MCF 10A (cell line): ENCODE data around the gene VPS4A. TPM values are rescaled to one million over a fixed set of nuclear protein-coding genes. Genes with fewer than 3 reads are reported as not detected.
A peak's percentile ranks its signal among the peaks of the same experiment; 100 is the strongest.

Experiments used
- BruUV-seq: library from RNA; stranded (reverse); fragments of 400-500 nt; replicated peaks from 2 replicates; lab custom pipeline; 2021; lab: Mats Ljungman, UMichigan
- CTCF ChIA-PET: fragments of 300-600 bp; sonication (Branson Sonifier 250); formaldehyde crosslinking; extraction: SDS; loops from one replicate; lab custom pipeline; 2021; ENCODE audit warnings: antibody characterized with exemption, inconsistent platforms; lab: Yijun Ruan, JAX
- POLR2A ChIA-PET: fragments of 300-600, 350-650 bp; sonication (Branson Sonifier 250); formaldehyde crosslinking; extraction: SDS; loops from one replicate; lab custom pipeline; 2020; ENCODE audit warnings: antibody characterized with exemption, inconsistent platforms; lab: Yijun Ruan, JAX
- DNase-seq: peaks from one replicate; pipeline ENCODE4 v3.0.0-alpha.2; 2018; ENCODE audit not compliant: unreplicated experiment
- H3K27ac Mint-ChIP-seq: one replicate; pipeline ENCODE4 v1.8.0; 2022; ENCODE audit warnings: mild to moderate bottlenecking, low read depth, mixed read lengths; ENCODE audit not compliant: unreplicated experiment
- H3K27me3 Mint-ChIP-seq: one replicate; pipeline ENCODE4 v1.8.0; 2022; ENCODE audit warnings: mixed read lengths; ENCODE audit not compliant: insufficient read depth, unreplicated experiment
- H3K36me3 Mint-ChIP-seq: one replicate; pipeline ENCODE4 v1.8.0; 2022; ENCODE audit warnings: mild to moderate bottlenecking, moderate library complexity, mixed read lengths; ENCODE audit not compliant: insufficient read depth, unreplicated experiment
- H3K4me1 Mint-ChIP-seq: one replicate; pipeline ENCODE4 v1.8.0; 2022; ENCODE audit warnings: mixed read lengths; ENCODE audit not compliant: insufficient read depth, unreplicated experiment
- H3K4me3 Mint-ChIP-seq: one replicate; pipeline ENCODE4 v1.8.0; 2022; ENCODE audit warnings: mild to moderate bottlenecking, moderate library complexity, mixed read lengths; ENCODE audit not compliant: unreplicated experiment
- H3K9me3 Mint-ChIP-seq: one replicate; pipeline ENCODE4 v1.8.0; 2022; ENCODE audit warnings: mixed read lengths; ENCODE audit not compliant: unreplicated experiment
- intact Hi-C: fragments of 100-400 bp; cut with micrococcal nuclease; formaldehyde crosslinking; loops from 2 replicates; pipeline ENCODE4 v1.14.1; 2022
- total RNA-seq: library from RNA; stranded (reverse); gene quantifications from 2 replicates; pipeline ENCODE4 v1.2.3, GENCODE V29; 2022
- TF ChIP-seq, protein P1 (sequence below): fragments of 200-600 bp; IDR thresholded peaks from one replicate; pipeline ENCODE4 v1.8.0; 2022; ENCODE audit warnings: antibody characterized with exemption, mild to moderate bottlenecking; ENCODE audit not compliant: unreplicated experiment

VPS4A gene
- total RNA-seq, 1 experiment from 2014 or later, result 38.6 TPM

DNA sequence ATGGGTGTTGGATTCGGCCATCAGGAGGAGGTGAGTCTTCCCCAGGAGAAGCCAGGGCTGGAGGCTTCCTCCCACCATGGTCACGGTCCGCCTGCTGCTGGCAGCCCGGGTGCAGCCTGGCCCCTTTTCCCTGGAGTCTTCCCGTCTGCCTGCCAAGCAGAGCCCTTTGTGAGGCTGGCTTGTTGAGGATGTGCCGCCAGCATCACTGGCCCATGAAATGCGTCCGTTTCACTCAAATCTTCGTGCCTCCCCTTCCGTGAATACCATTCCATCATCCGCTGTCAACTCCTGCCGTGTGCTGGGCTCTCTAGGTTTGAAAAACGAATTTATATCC is 9.6 kb downstream of the VPS4A start:
- Mint-ChIP-seq H3K36me3 (peaks cover 84% of the 10 kb centered on the region), H3K27me3 (no peaks in the 10 kb centered on the region), H3K9me3 (no peaks in the 10 kb centered on the region), H3K4me3 (no peak overlapping the region), H3K4me1 (peaks cover under 1% of the 10 kb centered on the region), H3K27ac (no peak overlapping the region)
- BruUV-seq, result no TSS peak
- ChIA-PET CTCF (interaction anchor here (0.6 kb wide), 2 partner anchors 366 to 434 kb away, joined by 3 to 5 read pairs; partner anchors contain the start of gene NOB1), POLR2A (interaction anchor here (0.9 kb wide), 1 partner anchor 9 kb away, joined by 4 read pairs; the partner anchor contains the start of gene PDF)
- DNase-seq, result no peak
- TF ChIP-seq, protein P1, sequence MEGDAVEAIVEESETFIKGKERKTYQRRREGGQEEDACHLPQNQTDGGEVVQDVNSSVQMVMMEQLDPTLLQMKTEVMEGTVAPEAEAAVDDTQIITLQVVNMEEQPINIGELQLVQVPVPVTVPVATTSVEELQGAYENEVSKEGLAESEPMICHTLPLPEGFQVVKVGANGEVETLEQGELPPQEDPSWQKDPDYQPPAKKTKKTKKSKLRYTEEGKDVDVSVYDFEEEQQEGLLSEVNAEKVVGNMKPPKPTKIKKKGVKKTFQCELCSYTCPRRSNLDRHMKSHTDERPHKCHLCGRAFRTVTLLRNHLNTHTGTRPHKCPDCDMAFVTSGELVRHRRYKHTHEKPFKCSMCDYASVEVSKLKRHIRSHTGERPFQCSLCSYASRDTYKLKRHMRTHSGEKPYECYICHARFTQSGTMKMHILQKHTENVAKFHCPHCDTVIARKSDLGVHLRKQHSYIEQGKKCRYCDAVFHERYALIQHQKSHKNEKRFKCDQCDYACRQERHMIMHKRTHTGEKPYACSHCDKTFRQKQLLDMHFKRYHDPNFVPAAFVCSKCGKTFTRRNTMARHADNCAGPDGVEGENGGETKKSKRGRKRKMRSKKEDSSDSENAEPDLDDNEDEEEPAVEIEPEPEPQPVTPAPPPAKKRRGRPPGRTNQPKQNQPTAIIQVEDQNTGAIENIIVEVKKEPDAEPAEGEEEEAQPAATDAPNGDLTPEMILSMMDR, result no peak
- intact Hi-C loops, result no loop called here

DNA sequence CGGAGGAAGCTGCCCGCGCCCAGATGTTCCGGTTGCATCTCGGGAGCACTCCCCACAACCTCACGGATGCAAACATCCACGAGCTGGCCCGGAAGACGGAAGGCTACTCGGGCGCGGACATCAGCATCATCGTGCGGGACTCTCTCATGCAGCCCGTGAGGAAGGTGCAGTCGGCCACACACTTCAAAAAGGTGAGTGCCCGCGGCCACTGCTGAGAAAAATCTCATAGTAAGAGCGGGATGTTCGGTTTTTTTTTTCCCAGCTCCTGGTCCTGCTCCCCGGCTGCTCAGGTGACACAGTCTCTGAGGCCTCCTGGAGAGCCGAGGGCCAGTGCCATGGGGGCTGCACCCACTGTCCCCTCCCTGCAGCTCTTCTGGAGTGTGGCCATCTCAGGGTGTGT is 9.9 kb downstream of the VPS4A start:
- H3K9me3 Mint-ChIP-seq, result no peaks in the 10 kb centered on the region
- CTCF ChIA-PET, result interaction anchor here (0.6 kb wide), 2 partner anchors 365 to 434 kb away, joined by 3 to 5 read pairs; partner anchors contain the start of gene NOB1
- BruUV-seq, result no TSS peak

DNA sequence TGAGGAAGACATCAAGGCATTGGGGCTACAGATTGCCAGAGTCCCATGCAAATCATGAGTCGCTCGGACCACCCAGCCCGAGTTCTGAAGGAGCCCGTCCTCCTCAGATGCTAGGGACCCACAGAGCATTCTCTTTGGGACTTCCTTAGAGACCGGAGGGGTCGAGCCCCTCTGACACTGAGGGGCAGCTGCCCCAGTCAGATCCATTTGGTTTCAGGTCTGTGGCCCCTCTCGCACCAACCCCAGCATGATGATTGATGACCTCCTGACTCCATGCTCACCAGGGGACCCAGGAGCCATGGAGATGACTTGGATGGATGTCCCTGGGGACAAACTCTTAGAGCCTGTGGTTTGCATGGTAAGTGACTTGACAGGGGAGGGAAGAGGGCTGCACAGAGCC is 11.2 kb downstream of the VPS4A start:
- POLR2A ChIA-PET, result interaction anchor here (1.3 kb wide), 1 partner anchor 10 kb away, joined by 4 read pairs; no protein-coding TSS in a partner anchor
- DNase-seq, result no peak
- BruUV-seq, result no TSS peak
- CTCF ChIA-PET, result interaction anchor here (0.6 kb wide), 1 partner anchor 178 kb away, joined by 3 read pairs; no protein-coding TSS in a partner anchor
- intact Hi-C loops, result no loop called here
- no peak overlapping the region for H3K4me3 Mint-ChIP-seq
- H3K27ac Mint-ChIP-seq, result no peak overlapping the region
- peaks cover 11% of the 10 kb centered on the region for H3K4me1 Mint-ChIP-seq
- TF ChIP-seq, protein P1, result no peak
- peaks cover 86% of the 10 kb centered on the region for H3K36me3 Mint-ChIP-seq
- H3K9me3 Mint-ChIP-seq, result no peaks in the 10 kb centered on the region
- H3K27me3 Mint-ChIP-seq, result no peaks in the 10 kb centered on the region

More for the DNA sequence above, 9.9 kb downstream of the VPS4A start:
- Mint-ChIP-seq H3K27me3 (no peaks in the 10 kb centered on the region), H3K4me3 (no peak overlapping the region), H3K27ac (no peak overlapping the region), H3K36me3 (peaks cover 86% of the 10 kb centered on the region), H3K4me1 (peaks cover 4% of the 10 kb centered on the region)
- TF ChIP-seq, protein P1, result no peak
- POLR2A ChIA-PET, result interaction anchor here (0.9 kb wide), 1 partner anchor 9 kb away, joined by 4 read pairs; the partner anchor contains the start of gene PDF
- DNase-seq, result no peak
- intact Hi-C loops, result no loop called here

DNA sequence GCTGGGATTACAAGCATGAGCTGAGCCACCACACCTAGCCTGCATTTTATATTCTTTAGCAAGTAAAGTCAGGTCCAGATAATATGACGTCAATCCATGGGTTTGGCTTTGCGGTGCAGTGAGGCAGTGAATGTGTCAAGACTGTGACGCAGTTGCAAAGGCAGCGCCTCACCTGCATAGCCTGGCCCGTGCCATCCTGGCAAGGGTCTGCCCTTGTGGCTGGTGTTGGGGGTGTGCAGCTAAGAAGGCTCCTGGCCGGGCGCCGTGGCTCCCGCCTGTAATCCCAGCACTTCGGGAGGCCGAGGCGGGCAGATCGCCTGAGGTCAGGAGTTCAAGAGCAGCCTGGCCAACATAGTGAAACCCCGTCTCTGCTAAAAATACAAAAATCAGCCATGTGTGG is 12.3 kb downstream of the VPS4A start:
- no peak overlapping the region for H3K4me3 Mint-ChIP-seq
- peak overlapping the region; percentile 23 for H3K27ac Mint-ChIP-seq
- peaks cover 86% of the 10 kb centered on the region for H3K36me3 Mint-ChIP-seq
- H3K4me1 Mint-ChIP-seq, result peaks cover 13% of the 10 kb centered on the region
- H3K27me3 Mint-ChIP-seq, result no peaks in the 10 kb centered on the region
- ChIA-PET POLR2A (interaction anchor here (0.8 to 1.3 kb wide), 3 partner anchors 9 to 11 kb away, joined by 3 to 4 read pairs (median 3); no protein-coding TSS in a partner anchor), CTCF (interaction anchor here (0.6 to 2.5 kb wide), 2 partner anchors 11 to 198 kb away, joined by 3 to 15 read pairs; partner anchors contain the start of gene VPS4A)
- intact Hi-C loops, result no loop called here
- H3K9me3 Mint-ChIP-seq, result no peaks in the 10 kb centered on the region
- DNase-seq, result no peak
- TF ChIP-seq, protein P1, result no peak
- no TSS peak for BruUV-seq
